Progenitor cell of endocrine pancreas (in vitro differentiated cells): ENCODE data around the gene ISX. TPM values are rescaled to one million over a fixed set of nuclear protein-coding genes. Genes with fewer than 3 reads are reported as not detected.

Source experiments
- DNase-seq: peaks from one replicate; pipeline ENCODE4 v3.0.0; 2021; ENCODE audit warnings: low spot score; ENCODE audit not compliant: unreplicated experiment
- H3K27ac Mint-ChIP-seq: 2 replicates; pipeline ENCODE4 v1.8.0; 2021; ENCODE audit warnings: mild to moderate bottlenecking, moderate library complexity, mixed read lengths
- H3K27me3 Mint-ChIP-seq: 2 replicates; pipeline ENCODE4 v1.8.0; 2021; ENCODE audit warnings: mixed read lengths
- H3K36me3 Mint-ChIP-seq: 2 replicates; pipeline ENCODE4 v1.8.0; 2022; ENCODE audit warnings: mixed read lengths; ENCODE audit not compliant: insufficient read depth
- H3K4me1 Mint-ChIP-seq: 2 replicates; pipeline ENCODE4 v1.8.0; 2021; ENCODE audit warnings: low read depth, mixed read lengths
- H3K4me3 Mint-ChIP-seq: 2 replicates; pipeline ENCODE4 v1.8.0; 2021; ENCODE audit warnings: low read depth, mild to moderate bottlenecking, moderate library complexity, mixed read lengths
- H3K9me3 Mint-ChIP-seq: 2 replicates; pipeline ENCODE4 v1.8.0; 2021; ENCODE audit warnings: low read depth, mixed read lengths
- total RNA-seq: library from RNA; stranded (reverse); gene quantifications from 2 replicates; pipeline ENCODE4 v1.2.1, GENCODE V29; 2021
- TF ChIP-seq, protein P1 (sequence below): fragments of 200-600 bp; sonication (generic); IDR thresholded peaks from one replicate; pipeline ENCODE4 v1.5.0; 2021; ENCODE audit warnings: antibody characterized with exemption, mild to moderate bottlenecking; ENCODE audit not compliant: unreplicated experiment

Gene ISX
- total RNA-seq, 1 donor from 2014 or later, result 8.9 TPM

DNA sequence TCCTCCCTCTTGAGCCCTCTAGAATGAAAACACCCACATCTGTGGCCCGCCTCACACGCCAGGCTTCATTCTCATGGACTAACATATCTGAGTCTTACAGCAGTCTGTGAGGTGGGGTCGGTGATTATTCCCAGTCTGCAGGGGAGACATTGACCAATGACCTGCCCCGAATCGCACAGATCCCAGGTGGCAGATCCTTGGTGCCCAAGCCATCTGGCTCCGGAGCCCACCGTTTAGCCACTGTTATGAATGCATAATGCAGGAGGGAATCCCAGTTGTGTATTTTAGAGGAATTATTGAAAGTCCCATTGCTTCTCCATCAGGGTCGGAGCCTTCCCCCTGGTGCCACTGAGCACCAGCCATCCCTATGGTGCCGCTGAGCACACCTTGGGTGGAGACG is 47.4 kb downstream of the ISX start:
- H3K36me3 Mint-ChIP-seq, result no peaks in the 10 kb centered on the region
- DNase-seq, result no peak
- no peaks in the 10 kb centered on the region for H3K4me1 Mint-ChIP-seq
- no peak overlapping the region for H3K4me3 Mint-ChIP-seq
- peak overlapping the region; percentile 4 for H3K27ac Mint-ChIP-seq
- no peaks in the 10 kb centered on the region for H3K9me3 Mint-ChIP-seq
- TF ChIP-seq, protein P1, sequence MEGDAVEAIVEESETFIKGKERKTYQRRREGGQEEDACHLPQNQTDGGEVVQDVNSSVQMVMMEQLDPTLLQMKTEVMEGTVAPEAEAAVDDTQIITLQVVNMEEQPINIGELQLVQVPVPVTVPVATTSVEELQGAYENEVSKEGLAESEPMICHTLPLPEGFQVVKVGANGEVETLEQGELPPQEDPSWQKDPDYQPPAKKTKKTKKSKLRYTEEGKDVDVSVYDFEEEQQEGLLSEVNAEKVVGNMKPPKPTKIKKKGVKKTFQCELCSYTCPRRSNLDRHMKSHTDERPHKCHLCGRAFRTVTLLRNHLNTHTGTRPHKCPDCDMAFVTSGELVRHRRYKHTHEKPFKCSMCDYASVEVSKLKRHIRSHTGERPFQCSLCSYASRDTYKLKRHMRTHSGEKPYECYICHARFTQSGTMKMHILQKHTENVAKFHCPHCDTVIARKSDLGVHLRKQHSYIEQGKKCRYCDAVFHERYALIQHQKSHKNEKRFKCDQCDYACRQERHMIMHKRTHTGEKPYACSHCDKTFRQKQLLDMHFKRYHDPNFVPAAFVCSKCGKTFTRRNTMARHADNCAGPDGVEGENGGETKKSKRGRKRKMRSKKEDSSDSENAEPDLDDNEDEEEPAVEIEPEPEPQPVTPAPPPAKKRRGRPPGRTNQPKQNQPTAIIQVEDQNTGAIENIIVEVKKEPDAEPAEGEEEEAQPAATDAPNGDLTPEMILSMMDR, result no peak
- H3K27me3 Mint-ChIP-seq, result peaks cover 5% of the 10 kb centered on the region

DNA sequence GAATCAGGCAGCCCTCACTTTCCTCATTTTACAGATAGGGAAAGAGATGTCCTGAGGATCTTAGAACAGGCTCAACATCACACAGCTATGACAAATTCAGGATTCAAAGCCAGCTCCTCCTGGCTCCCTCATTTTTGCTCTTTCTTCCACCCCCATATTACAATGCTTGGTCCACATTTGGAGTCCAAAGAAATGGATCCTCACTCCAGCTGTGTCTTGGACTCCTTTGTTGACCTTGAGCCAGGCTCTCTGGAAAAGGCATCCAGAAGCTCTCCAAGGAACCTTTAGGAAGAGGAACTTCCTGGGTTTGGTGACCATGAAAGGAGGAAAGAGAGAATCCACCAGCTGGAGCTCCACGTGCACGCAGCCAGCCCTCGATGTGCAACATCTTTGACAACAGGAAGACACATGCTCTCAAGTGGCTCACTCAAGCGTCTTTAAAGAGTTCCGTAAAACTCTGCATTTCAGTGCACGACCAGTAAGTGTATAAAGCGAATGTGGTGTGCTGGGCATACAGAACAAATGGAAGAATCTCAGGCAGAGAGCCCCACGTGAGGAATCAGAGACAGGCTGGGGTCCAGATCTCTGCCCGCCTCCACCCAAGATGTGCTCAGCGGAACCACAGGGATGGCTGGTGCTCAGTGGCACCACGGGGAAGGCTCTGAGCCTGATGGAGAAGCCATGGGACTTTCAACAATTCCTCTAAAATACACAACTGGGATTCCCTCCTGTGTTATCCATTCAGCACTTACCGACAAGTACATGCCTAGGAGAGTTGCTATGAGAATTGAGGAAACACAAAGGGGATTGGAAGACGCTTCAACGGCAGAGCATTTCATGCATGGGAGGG is 48.4 kb downstream of the ISX start:
- no peak overlapping the region for H3K4me3 Mint-ChIP-seq
- H3K4me1 Mint-ChIP-seq, result peaks cover under 1% of the 10 kb centered on the region
- DNase-seq, result no peak
- no peaks in the 10 kb centered on the region for H3K9me3 Mint-ChIP-seq
- H3K27me3 Mint-ChIP-seq, result peaks cover 5% of the 10 kb centered on the region
- H3K27ac Mint-ChIP-seq, result no peak overlapping the region
- TF ChIP-seq, protein P1, result no peak
- H3K36me3 Mint-ChIP-seq, result no peaks in the 10 kb centered on the region

DNA sequence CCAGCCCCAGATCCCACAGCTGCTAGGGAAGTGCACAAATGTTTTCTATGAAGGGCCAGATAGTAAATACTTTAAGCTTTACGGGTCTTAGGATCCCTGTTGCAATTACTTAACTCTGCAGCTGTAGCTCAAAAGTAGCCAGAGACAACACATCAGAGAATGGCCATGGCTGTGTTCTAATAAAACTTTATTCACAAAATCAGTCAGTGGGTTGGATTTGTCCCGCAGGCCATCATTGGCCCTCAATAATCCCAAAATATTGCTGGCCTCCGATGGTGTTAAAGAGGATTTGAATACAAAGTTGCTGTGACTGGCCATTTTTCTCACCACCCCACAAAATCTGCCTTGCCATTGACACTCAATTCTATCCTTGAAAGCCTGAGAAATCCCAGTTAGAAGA is 49.6 kb downstream of the ISX start:
- Mint-ChIP-seq H3K36me3 (no peaks in the 10 kb centered on the region), H3K27me3 (peaks cover 5% of the 10 kb centered on the region), H3K4me1 (peaks cover 8% of the 10 kb centered on the region), H3K4me3 (no peak overlapping the region), H3K9me3 (no peaks in the 10 kb centered on the region), H3K27ac (no peak overlapping the region)
- DNase-seq, result no peak
- TF ChIP-seq, protein P1, result no peak

DNA sequence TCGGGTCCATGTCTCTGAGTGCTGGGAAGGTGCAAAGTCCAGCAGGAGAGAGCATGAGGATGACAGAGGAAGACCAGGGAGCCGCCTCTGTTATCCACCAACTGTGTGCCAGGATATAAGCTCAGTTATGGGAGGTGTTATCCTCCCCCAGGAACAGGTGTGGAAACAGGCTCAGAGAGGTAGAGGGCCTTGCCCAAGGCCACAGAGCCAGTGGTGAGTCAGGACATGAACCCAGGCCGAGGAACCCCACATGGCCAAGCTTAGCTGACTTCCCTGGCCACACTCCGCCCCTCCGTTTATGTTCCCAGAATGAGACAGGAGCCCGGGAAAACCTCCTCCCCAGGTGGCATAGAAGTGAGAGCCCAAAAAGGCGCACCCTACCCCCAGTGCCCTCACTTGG is 50.3 kb downstream of the ISX start:
- Mint-ChIP-seq H3K36me3 (no peaks in the 10 kb centered on the region), H3K9me3 (no peaks in the 10 kb centered on the region), H3K27ac (no peak overlapping the region), H3K4me1 (peaks cover 10% of the 10 kb centered on the region), H3K27me3 (peaks cover 5% of the 10 kb centered on the region), H3K4me3 (no peak overlapping the region)
- no peak for DNase-seq
- TF ChIP-seq, protein P1, result no peak

DNA sequence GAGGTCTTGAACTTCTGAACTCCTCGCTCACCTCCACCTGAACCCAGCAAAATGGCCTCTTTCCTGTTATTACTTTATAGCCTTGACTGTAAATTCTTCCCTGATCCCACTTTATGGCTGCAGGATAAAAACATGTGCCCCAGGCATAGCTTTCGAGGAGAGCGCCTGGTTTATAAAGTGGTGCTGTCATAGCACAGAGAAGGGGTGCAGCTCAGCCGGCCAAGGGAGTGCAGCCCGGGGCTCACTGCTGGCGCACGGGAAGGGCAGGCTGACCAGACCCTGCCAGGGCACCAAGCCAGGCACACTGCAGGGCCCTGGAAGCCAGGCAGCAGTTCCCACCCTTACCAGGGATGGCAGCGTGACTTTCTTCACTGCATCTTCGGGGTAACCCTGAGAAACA is 50.9 kb downstream of the ISX start:
- peaks cover 10% of the 10 kb centered on the region for H3K4me1 Mint-ChIP-seq
- DNase-seq, result no peak
- TF ChIP-seq, protein P1, result no peak
- no peaks in the 10 kb centered on the region for H3K36me3 Mint-ChIP-seq
- peaks cover 5% of the 10 kb centered on the region for H3K27me3 Mint-ChIP-seq
- H3K27ac Mint-ChIP-seq, result no peak overlapping the region
- no peak overlapping the region for H3K4me3 Mint-ChIP-seq
- H3K9me3 Mint-ChIP-seq, result no peaks in the 10 kb centered on the region
